Keratinocyte (primary cell): ENCODE measurements around the gene USP48.

Experiments used
- EZH2 ChIP-seq: IDR thresholded peaks from one replicate; pipeline ENCODE4 v1.6.1; 2012; ENCODE audit warnings: inconsistent platforms, mild to moderate bottlenecking, low read length, moderate library complexity
- TF ChIP-seq, protein P1 (sequence below), 3 experiments: IDR thresholded peaks in 1 of 3; conservative IDR thresholded peaks in 1 of 3; optimal IDR thresholded peaks in 1 of 3; 2 replicates in 2 of 3; 3 replicates in 1 of 3; pipeline versions ENCODE3 to v1.5.1; 2011; ENCODE audit warnings: low read length in 3 of 3, mild to moderate bottlenecking in 3 of 3, moderate library complexity in 2 of 3, control low read depth in 1 of 3, inconsistent platforms in 1 of 3; ENCODE audit not compliant: insufficient read depth in 2 of 3; ENCODE audit errors: extremely low read depth in 1 of 3

DNA sequence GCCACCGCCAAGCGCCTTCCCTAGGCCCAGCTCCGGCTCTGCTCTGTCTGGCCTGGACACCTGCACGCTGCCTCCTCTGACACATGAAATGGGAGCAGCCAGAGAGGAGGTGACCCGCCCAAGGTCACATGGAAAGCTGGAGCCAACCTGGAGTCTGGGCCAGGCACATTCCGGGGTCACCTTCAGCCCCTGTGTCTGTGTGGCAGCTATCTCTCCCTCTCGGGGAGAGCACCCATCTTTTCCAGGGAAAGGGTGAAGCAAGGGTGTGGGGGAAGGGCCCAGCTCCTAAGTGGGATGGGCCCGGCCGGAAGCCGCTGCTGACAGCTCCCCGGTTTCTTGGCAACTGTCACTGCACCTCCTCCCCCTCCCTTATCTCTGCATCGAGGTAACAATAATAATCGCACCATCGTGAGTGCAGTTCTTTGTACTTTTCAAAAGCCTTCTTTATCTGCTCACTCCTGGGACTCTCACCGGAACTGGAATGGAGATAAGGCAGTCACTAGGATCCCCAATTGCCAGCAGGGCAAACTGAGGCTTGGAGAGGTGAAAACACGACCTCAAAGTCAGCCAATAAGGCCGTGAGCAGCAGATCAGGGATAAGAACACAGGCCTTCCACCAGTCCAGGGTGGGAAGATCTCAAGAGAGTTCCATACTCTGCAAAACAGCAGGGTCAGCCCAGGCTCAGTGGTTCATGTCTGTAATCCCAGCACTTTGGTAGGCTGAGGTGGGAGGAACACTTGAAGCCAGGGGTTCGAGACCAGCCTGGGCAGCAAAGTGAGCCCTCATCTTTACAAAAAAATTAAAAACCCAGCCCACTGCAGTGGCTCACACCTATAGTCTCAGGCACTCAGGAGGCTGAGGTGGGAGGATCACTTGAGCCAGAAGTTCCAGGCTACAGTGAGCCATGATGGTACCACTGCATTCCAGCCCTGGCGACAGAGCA lies 150.7 kb downstream of the USP48 start:
- TF ChIP-seq, protein P1, sequence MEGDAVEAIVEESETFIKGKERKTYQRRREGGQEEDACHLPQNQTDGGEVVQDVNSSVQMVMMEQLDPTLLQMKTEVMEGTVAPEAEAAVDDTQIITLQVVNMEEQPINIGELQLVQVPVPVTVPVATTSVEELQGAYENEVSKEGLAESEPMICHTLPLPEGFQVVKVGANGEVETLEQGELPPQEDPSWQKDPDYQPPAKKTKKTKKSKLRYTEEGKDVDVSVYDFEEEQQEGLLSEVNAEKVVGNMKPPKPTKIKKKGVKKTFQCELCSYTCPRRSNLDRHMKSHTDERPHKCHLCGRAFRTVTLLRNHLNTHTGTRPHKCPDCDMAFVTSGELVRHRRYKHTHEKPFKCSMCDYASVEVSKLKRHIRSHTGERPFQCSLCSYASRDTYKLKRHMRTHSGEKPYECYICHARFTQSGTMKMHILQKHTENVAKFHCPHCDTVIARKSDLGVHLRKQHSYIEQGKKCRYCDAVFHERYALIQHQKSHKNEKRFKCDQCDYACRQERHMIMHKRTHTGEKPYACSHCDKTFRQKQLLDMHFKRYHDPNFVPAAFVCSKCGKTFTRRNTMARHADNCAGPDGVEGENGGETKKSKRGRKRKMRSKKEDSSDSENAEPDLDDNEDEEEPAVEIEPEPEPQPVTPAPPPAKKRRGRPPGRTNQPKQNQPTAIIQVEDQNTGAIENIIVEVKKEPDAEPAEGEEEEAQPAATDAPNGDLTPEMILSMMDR (optimal IDR thresholded peaks at IDR 0.05 in 1 of 3, IDR thresholded peaks at IDR 0.05 in 1 of 3, conservative IDR thresholded peaks at IDR 0.05 in 1 of 3; ENCODE audit: extremely low read depth in 1 of 3, insufficient read depth in 2 of 3, low read length in 3 of 3): no peak
- TF ChIP-seq EZH2: no peak
